Motor neuron (in vitro differentiated cells): ENCODE results near the gene STK32A. TPM values are rescaled to one million over a fixed set of nuclear protein-coding genes. Genes with fewer than 3 reads are reported as not detected.
"Not testable (repeated sequence)": the region's sequence is repeated elsewhere in the genome, so short reads cannot be mapped to it uniquely, and the experiment has no call there.

ENCODE experiments used
- ATAC-seq, 8 experiments: fragments of 200-7000 bp; cut with Tn5 transposase; replicated peaks in 6 of 8; 2 replicates each; pipeline ENCODE4 v1.8.0; 2021; ENCODE audit warnings: mild to moderate bottlenecking in 8 of 8, moderate library complexity in 8 of 8
- H3K27ac ChIP-seq, 2 donors: fragments of 250-450 bp; sonication (Bioruptor Pico); 2 replicates each; pipeline ENCODE4 v1.9.0; 2021; ENCODE audit warnings: antibody characterized with exemption in 2 of 2, mild to moderate bottlenecking in 2 of 2, moderate library complexity in 1 of 2
- H3K4me1 ChIP-seq, 2 donors: fragments of 250-450 bp; sonication (Bioruptor Pico); replicated peaks in 1 of 2; 2 replicates each; pipeline ENCODE4 v1.6.1; 2021; ENCODE audit warnings: antibody characterized with exemption in 2 of 2, mild to moderate bottlenecking in 2 of 2, moderate library complexity in 1 of 2
- H3K4me3 ChIP-seq, 5 donors: fragments of 250-450 bp; sonication (Bioruptor Pico); 2 replicates each; pipeline ENCODE4 v1.9.0; 2021; ENCODE audit warnings: antibody characterized with exemption in 5 of 5, mild to moderate bottlenecking in 5 of 5, moderate library complexity in 4 of 5
- WGBS, 10 experiments: fragments of 450-650 bp; shearing (Covaris generic); methylation state at CpG; one replicate each; pipeline ENCODE4 v1.0.0; 2022; 5-methylcytosine and 5-hydroxymethylcytosine counted together
- in situ Hi-C, 9 experiments: fragments of 400-800 bp; cut with MboI; loops; one replicate each; pipeline ENCODE4 v1.15.0; 2021; ENCODE audit warnings: low sequenced_read_pairs in 9 of 9, low pct_unique_long_range_greater_than_20kb in 2 of 9; ENCODE audit not compliant: unreplicated experiment in 9 of 9
- total RNA-seq, 8 experiments: library from RNA; unstranded; fragments of 300-600 nt; gene quantifications; 2 replicates each; pipeline versions ENCODE4 v1.2.3 to v1.2.4, GENCODE V29; 2022

The STK32A gene
- total RNA-seq, 8 experiments from 2014 or later = 4.2 to 58.6 (median 26.5) TPM

DNA sequence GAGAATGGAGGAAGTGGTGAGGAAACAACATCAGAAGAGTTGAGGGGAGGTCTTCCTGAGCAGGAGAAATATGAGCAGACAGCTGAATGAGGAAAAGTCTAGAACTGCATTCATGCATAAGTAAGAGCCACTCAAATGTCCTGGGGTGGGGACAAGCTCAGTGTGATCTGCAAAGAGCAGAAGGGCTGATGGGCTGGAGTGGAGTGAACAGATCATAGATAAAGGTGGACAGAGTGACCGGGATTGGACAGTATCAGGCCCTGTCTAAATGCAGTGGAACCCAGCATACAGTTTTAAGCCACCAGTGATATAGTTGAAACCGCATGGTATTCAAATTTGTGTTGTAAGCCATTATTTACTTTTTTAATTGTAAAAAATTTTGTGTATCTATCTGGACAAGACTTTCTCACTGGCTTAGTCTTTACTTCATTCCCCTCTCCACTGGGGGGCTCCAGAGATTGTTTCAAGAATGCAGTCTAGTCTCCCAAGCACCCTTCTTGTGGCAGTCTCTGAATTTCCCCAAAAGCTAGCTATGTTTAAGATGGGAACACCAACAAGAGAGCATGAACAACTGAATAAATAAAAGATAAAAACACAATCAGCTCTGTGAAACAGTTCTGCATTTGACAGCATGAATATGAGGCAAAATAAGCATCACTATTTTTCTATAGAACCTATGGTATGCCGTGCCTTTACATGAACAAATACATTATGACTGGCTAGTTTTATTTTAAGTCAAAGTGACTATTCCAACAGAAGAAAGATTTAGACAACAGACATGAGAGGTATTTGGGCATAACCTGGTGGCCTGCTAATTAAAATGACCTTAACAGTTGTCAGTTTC is 10.7 kb upstream of the STK32A start:
- Histone ChIP-seq H3K27ac (no peak overlapping the region), H3K4me3 (no peak overlapping the region), H3K4me1 (no peaks in the 10 kb centered on the region)
- in situ Hi-C loops = loop anchor here in 2 of 9 experiments (10.0 to 25.0 kb wide), 3 partner anchors 151 to 363 kb away; no protein-coding TSS in a partner anchor
- WGBS, 10 experiments = 38 to 92% (median 70%) methylated on average over 1 to 3 of the region's 3 CpGs
- ATAC-seq = peak in 6 of 8 experiments; percentile 37 to 90 (median 77)

DNA sequence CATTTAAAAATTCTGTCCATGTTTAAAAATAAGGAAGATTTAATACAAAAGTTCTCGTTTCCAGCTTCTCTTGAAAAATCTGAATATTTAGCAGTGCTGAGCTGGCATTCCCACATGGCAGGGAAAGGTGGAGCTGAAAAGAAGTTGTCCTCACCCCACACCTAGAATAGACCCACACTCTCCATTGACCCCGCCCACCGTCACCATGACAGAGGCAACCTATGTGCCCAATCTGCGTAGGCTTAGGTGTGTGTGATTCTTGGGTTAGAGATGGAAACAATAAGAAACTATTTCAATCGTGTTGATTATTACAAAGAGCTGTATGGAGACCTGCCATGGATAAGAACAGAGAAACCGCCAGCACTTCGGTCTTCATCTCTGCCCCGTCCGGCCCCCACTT is 8.9 kb upstream of the STK32A start:
- in situ Hi-C loops = loop anchor here in 5 of 9 experiments (10.0 to 25.0 kb wide), 5 partner anchors 136 to 361 kb away; no protein-coding TSS in a partner anchor
- Histone ChIP-seq H3K4me3 (no peak overlapping the region), H3K27ac (no peak overlapping the region), H3K4me1 (no peaks in the 10 kb centered on the region)
- WGBS, 10 experiments = 80 to 100% (median 90%) methylated on average over 1 to 6 of the region's 9 CpGs; no CpG with 5 or more reads in 3 of the 10 experiments
- no peak for ATAC-seq

DNA sequence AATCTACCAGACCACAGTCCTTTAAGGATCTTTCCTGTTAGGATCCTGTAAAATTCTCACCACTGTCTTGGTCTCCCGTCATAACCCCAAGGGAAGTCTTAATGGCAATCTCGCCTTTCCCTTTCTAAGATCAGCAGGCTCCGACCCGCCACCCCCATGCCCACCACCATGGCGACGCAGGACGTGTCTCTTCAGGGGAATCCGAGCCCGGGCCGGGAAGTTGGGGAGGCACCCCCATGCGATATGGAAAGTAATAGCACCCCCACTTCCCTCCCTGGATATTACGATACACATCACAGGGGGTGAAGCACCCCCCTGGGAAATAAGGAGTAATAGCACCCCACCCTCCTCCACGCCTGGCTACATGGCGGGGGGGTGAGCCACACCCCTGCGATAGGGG is 8.3 kb upstream of the STK32A start:
- no peaks in the 10 kb centered on the region for H3K4me1 ChIP-seq
- ATAC-seq = no peak
- in situ Hi-C loops = loop anchor here in 5 of 9 experiments (10.0 to 25.0 kb wide), 5 partner anchors 136 to 361 kb away; no protein-coding TSS in a partner anchor
- no peak overlapping the region for H3K4me3 ChIP-seq
- 70 to 100% (median 90%) methylated on average over 1 to 4 of the region's 15 CpGs; no CpG with 5 or more reads in 5 of the 10 experiments for WGBS, 10 experiments
- no peak overlapping the region for H3K27ac ChIP-seq

DNA sequence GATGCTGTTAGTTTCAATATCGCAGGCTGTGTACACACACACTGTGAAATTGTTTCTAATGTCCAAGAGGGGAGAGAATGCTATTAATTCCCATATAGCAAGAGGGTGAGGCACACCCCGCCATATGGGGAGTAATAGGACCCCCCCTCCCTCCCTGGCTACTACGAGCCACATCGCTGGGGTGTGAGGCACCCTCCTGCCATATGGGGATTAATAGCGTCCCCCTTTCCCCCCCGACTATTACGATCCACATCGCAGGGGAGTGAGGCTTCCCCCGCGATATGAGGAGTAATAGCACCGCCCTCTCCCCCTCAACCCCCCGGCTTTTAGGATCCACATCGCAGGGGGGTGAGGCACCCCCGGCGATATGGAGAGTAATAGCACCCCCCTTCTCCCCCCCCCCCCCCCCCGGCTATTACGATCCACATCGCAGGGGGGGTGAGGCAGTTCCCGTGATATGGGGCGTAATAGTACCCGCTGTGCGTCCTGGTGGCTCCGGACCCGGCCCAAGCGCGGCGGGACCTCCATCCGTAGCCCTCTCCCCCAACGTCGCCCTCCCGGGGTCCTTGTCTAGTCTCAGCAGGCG is 494 bp upstream of the STK32A start:
- whole genome bisulfite sequencing, 10 experiments = 0% methylated on average over 1 to 8 of the region's 32 CpGs; no CpG with 5 or more reads in 7 of the 10 experiments
- in situ Hi-C loops = loop anchor here in 4 of 9 experiments (25.0 kb wide), 3 partner anchors 128 to 353 kb away; no protein-coding TSS in a partner anchor
- peak overlapping the region; percentile 39 to 89 (median 48) for H3K4me3 ChIP-seq
- peaks cover 2 to 6% of the 10 kb centered on the region in 2 donors for H3K4me1 ChIP-seq
- H3K27ac ChIP-seq = peak overlapping the region in 1 of 2 donors; percentile 47
- ATAC-seq = peak; percentile 31 to 56 (median 41)

DNA sequence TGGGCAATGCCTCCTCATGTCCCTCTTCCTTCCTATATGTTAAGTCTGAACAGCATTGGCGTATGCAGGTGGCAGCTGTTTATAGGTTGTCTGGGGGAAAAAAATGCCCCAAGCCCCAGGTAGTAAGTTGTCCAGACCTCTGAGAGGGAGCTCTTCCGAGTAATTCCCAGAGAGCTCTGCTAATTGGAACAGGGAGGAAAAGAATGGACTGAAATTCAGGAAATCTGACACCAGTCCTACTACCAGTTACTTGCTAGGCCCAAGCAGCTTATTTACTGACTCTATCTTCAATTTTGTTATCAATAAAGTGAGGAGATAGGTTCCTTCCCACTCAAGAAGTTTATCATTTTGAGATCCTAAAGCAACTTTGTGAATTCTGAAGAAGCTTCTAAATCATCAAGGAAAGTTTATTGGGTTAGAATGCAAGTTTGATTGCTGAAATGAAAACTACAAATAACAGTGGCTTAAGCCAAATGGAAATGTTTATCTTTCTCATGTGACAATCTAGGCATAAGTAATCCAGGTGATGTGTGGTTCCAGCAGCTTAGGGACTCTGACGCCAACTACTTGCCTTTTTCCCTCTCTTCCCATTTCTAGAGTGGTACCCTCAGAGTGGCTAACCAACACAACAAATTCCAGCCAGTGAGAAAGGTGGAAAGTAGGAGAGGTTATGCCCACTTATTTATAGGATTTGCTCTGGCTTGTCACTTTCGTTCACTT is 5.6 kb downstream of the STK32A start:
- in situ Hi-C loops = loop anchor here in 4 of 9 experiments (25.0 kb wide), 3 partner anchors 122 to 347 kb away; no protein-coding TSS in a partner anchor
- no peak overlapping the region for H3K27ac ChIP-seq
- no peak overlapping the region for H3K4me3 ChIP-seq
- peaks cover 0 to 6% of the 10 kb centered on the region in 2 donors for H3K4me1 ChIP-seq
- 46 to 100% (median 88%) methylated on average over 1 to 4 of the region's 4 CpGs for WGBS, 10 experiments
- ATAC-seq = no peak

DNA sequence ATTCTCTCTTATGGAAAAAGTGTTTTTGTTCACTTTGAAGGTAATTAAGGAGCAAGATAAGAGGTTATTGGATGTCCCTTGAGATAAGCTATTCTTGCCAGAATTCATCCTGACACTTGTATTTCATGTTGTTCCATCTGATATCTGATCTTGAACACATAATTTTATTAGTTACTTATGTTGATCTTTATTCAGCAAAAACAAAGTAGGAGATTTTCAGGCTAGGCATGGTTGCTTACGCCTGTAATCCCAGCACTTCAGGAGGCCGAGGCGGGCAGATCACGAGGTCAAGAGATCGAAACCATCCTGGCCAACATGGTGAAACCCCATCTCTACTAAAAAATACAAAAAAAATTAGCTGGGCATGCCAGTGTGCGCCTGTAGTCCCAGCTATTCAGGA is 8.4 kb downstream of the STK32A start:
- not testable (repeated sequence) for H3K4me1 ChIP-seq, ATAC-seq, H3K4me3 ChIP-seq, H3K27ac ChIP-seq
- WGBS, 10 experiments = 0 to 100% (median 83%) methylated on average over 1 to 6 of the region's 6 CpGs; no CpG with 5 or more reads in 3 of the 10 experiments
- in situ Hi-C loops = loop anchor here in 4 of 9 experiments (25.0 kb wide), 3 partner anchors 119 to 344 kb away; no protein-coding TSS in a partner anchor

DNA sequence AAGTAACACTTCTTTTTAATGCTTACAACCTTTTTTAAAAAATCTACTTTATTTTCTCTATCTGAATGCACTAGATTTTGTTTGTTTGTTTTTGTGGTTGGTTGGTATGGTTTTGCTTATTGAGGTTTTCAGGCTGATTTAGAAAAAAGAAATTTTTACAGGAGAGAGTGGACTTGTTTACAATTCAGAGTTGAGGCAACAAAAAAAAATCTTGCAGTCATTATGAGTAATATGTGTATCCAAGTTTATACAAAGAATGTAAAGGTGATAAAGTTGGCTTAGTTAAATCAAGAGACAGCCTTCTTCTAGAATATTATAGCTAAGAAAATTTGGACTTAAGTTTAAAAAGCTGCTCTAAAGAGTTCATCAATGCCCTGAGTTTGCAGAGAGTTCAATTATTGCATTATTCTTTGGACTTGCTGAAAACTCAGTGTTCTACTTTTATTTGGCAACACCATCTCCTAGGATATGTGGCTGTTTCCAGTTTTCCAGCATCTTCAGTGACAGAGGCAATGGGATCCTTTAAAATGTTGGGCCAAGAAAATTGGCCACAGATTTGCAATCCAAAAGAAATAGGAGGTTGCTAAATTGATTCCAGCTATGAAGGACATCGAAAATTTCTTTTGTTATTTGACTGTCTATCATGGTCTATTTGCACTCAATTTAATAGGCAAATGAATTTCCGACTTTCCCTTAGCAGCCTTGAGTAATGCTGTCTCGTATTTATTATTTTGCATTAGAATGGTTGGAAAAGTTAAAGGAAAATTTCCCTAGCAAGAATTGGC is 10.7 kb downstream of the STK32A start:
- Histone ChIP-seq H3K4me3 (no peak overlapping the region), H3K4me1 (no peaks in the 10 kb centered on the region), H3K27ac (no peak overlapping the region)
- in situ Hi-C loops = loop anchor here in 4 of 9 experiments (25.0 kb wide), 3 partner anchors 117 to 342 kb away; no protein-coding TSS in a partner anchor
- no peak for ATAC-seq
- 0 to 87% (median 40%) methylated on average over 2 to 3 of the region's 3 CpGs; no CpG with 5 or more reads in 1 of the 10 experiments for WGBS, 10 experiments

DNA sequence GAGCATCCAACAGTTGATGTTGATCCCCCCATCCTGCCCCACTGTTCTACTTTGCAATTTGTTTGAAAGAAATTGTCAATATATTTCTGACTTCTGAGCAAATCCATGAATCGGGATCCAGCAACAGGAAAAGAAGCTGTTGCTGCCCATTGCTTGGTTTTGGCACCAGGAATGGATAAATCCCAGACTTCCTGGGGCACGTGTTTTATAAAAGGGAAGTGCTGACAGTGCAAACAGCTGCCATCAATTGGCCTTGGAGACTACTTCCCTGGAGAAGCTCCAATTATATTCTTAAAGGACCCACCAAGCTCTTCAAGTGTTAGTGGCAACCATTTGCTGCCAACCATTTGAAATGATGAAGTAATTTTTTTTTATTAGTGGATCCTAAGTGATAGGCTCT is 13.7 kb downstream of the STK32A start:
- 0 to 80% (median 36%) methylated on average over 1 to 2 of the region's 2 CpGs; no CpG with 5 or more reads in 2 of the 10 experiments for WGBS, 10 experiments
- in situ Hi-C loops = loop anchor here in 4 of 9 experiments (25.0 kb wide), 3 partner anchors 114 to 339 kb away; no protein-coding TSS in a partner anchor
- Histone ChIP-seq H3K4me1 (no peaks in the 10 kb centered on the region), H3K27ac (no peak overlapping the region), H3K4me3 (no peak overlapping the region)
- no peak for ATAC-seq

DNA sequence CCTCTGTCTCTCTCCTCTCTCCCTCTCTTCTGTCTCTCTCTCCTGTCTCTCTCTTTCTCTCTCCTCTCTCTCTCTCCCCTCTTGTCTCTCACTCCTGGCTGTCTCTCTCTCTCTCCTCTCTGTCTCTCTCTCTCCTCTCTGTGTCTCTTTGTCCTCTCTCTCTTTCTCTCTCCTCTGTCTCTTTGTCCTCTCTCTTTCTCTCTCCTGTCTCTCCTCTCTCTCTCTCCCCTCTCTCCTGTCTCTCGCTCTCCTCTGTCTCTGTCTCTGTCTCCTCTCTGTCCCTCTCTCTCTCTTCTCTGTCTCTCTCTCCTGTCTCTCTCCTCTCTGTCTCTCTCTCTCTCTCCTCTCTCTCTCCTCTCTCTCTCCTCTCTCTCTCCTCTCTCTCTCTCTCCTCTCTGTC is 25.0 kb downstream of the STK32A start:
- ATAC-seq = no peak
- in situ Hi-C loops = no loop called here
- WGBS, 10 experiments = 5 to 100% (median 88%) methylated on average over 1 of the region's 1 CpG; no CpG with 5 or more reads in 5 of the 10 experiments

DNA sequence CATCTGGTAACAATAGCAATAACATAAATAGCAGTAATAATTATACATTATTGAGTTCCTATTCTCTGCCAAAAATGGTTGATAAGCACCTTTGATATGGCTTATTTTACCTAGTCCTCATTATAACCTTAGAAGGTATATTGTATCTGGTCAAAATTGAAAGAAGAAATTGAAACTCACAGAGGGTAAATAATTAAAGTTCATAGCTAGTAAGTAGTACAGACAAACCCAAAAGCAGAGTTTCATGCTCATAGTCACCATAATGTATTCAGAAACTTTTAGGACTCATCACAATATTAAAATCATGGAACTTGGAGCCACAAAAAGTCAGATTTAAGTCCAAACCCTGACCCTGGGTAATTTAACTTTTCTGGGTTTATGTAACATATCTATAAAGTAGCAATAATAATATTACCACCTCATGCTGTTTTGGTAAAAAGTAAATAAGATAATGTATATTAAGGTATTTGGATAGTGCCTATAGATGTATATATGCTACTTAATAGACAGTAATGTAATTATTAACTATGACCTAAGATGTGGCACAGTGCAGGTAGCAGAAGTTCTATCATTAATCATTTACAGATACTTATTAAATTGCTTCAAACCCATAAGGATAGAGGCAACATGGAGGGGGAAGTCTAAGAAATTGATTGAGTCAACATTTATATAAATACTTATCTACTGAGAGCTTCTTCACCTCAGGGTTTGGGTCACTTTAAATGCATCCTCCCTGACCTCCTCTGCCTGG is 32.4 kb downstream of the STK32A start:
- no peak overlapping the region for H3K27ac ChIP-seq
- ATAC-seq = no peak
- H3K4me3 ChIP-seq = no peak overlapping the region
- H3K4me1 ChIP-seq = no peaks in the 10 kb centered on the region
- in situ Hi-C loops = no loop called here

More for the DNA sequence above, 25.0 kb downstream of the STK32A start:
- Histone ChIP-seq H3K27ac (no peak overlapping the region), H3K4me3 (no peak overlapping the region), H3K4me1 (no peaks in the 10 kb centered on the region)

DNA sequence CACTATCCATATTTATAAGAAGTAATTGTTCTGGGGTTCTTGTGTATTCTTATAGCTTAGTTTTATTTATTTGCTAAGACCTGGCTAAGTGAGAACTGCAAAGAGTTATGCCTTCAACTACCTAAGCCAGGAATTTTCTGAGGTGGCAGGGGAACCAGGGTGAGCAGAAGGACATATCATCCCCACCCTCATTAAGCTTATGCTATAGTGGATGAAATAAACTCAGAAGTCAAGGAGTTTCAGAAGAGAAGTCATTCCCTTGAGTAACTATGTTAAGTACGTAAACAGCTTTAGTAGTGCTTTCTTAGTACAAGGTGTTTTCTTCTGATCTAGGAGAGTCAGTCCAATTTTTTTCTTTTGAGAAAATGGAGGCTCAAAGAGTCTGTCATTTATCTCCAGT is 41.7 kb downstream of the STK32A start:
- Histone ChIP-seq H3K4me3 (no peak overlapping the region), H3K4me1 (no peaks in the 10 kb centered on the region), H3K27ac (no peak overlapping the region)
- in situ Hi-C loops = no loop called here
- 17 to 100% (median 100%) methylated on average over 1 of the region's 1 CpG; no CpG with 5 or more reads in 4 of the 10 experiments for WGBS, 10 experiments
- ATAC-seq = no peak
